GM12864 (cell line): ENCODE results near the gene SLC43A3.

ENCODE experiments used
- DNase-seq: peaks from one replicate; pipeline ENCODE4 v3.0.0-alpha.2; 2011; ENCODE audit warnings: low read depth
- H3K4me3 ChIP-seq: 2 replicates; pipeline ENCODE4 v1.5.1; 2011; ENCODE audit warnings: mild to moderate bottlenecking, low read depth, low read length, control low read depth
- CTCF ChIP-seq: IDR thresholded peaks from 2 replicates; pipeline ENCODE4 v1.5.1; 2011; ENCODE audit warnings: low read depth, mild to moderate bottlenecking, moderate library complexity, low read length, control low read depth, inconsistent platforms; ENCODE audit errors: missing control alignments

Gene SLC43A3

GRCh38 chr11:57397394-57397990, 29.4 kb downstream of the SLC43A3 start:
- no peak for DNase-seq
- H3K4me3 ChIP-seq = no peak overlapping the region
- no peak for TF ChIP-seq CTCF

GRCh38 chr11:57396744-57397143, 30.2 kb downstream of the SLC43A3 start:
- no peak overlapping the region for H3K4me3 ChIP-seq
- no peak for TF ChIP-seq CTCF
- no peak for DNase-seq

- H3K4me3 ChIP-seq = no peak overlapping the region
- DNase-seq = no peak
- TF ChIP-seq CTCF = no peak
These were observed 30.9 kb downstream of the SLC43A3 start for GRCh38 chr11:57395905-57396623.

- H3K4me3 ChIP-seq = no peak overlapping the region
- DNase-seq = no peak
- no peak for TF ChIP-seq CTCF
These were observed 32.5 kb downstream of the SLC43A3 start for GRCh38 chr11:57394203-57394965.

- H3K4me3 ChIP-seq = no peak overlapping the region
- DNase-seq = no peak
- TF ChIP-seq CTCF = no peak
These were observed 34.2 kb downstream of the SLC43A3 start for GRCh38 chr11:57392763-57393105.

- H3K4me3 ChIP-seq = no peak overlapping the region
- DNase-seq = no peak
- no peak for TF ChIP-seq CTCF
These were observed 34.7 kb downstream of the SLC43A3 start for GRCh38 chr11:57392066-57392762.
